IMR-90 (cell line): ENCODE results near the gene HRAS. TPM values are rescaled to one million over a fixed set of nuclear protein-coding genes. Genes with fewer than 3 reads are reported as not detected.
A peak's percentile ranks its signal among the peaks of the same experiment; 100 is the strongest.

Source experiments
- ATAC-seq: fragments of 200-7000 bp; cut with Tn5 transposase; 2 replicates; pipeline ENCODE4 v1.9.1; 2020; ENCODE audit warnings: low read depth, mild to moderate bottlenecking, moderate library complexity
- BruUV-seq: library from RNA; stranded (reverse); fragments of 400-500 nt; replicated peaks from 2 replicates; lab custom pipeline; 2021; lab: Mats Ljungman, UMichigan
- CTCF ChIA-PET: fragments of 300-600 bp; formaldehyde crosslinking; extraction: SDS; loops from one replicate; lab custom pipeline; 2021; ENCODE audit warnings: antibody characterized with exemption; lab: Yijun Ruan, JAX
- POLR2A ChIA-PET: fragments of 300-600 bp; sonication (Branson Sonifier 250); formaldehyde crosslinking; loops from one replicate; lab custom pipeline; 2022; ENCODE audit warnings: antibody characterized with exemption; ENCODE audit not compliant: unreplicated experiment; lab: Charles Lee
- DNase-seq: peaks from one replicate; pipeline ENCODE4 v3.0.0; 2013
- H2AFZ ChIP-seq: replicated peaks from 2 replicates; pipeline ENCODE3; 2013; ENCODE audit warnings: low read length, mild to moderate bottlenecking; ENCODE audit not compliant: poor library complexity
- H2AK5ac ChIP-seq: 2 replicates; pipeline ENCODE4 v1.6.1; 2013; ENCODE audit warnings: low read depth, low read length, inconsistent platforms
- H2AK9ac ChIP-seq: replicated peaks from 2 replicates; pipeline ENCODE3; 2013; ENCODE audit warnings: mild to moderate bottlenecking, low read depth, low read length, moderate library complexity; ENCODE audit not compliant: poor library complexity
- H2BK120ac ChIP-seq: 2 replicates; pipeline ENCODE4 v1.6.1; 2013; ENCODE audit warnings: low read depth, low read length, inconsistent platforms
- H2BK15ac ChIP-seq: 3 replicates; pipeline ENCODE4 v1.6.1; 2013; ENCODE audit warnings: low read depth, low read length, inconsistent platforms
- H2BK20ac ChIP-seq: 2 replicates; pipeline ENCODE4 v1.6.1; 2013; ENCODE audit warnings: low read depth, mild to moderate bottlenecking, inconsistent platforms, low read length, moderate library complexity
- H2BK5ac ChIP-seq: 2 replicates; pipeline ENCODE4 v1.6.1; 2013; ENCODE audit warnings: mild to moderate bottlenecking, low read depth, low read length, inconsistent platforms; ENCODE audit not compliant: poor library complexity, severe bottlenecking
- H3K14ac ChIP-seq: replicated peaks from 2 replicates; pipeline ENCODE4 v1.6.1; 2013; ENCODE audit warnings: low read depth, low read length, inconsistent platforms
- H3K18ac ChIP-seq: 2 replicates; pipeline ENCODE4 v1.6.1; 2013; ENCODE audit warnings: low read depth, low read length, control low read depth
- H3K23ac ChIP-seq: 2 replicates; pipeline ENCODE4 v1.6.1; 2013; ENCODE audit warnings: low read depth, low read length, inconsistent platforms
- H3K27ac ChIP-seq: 2 replicates; pipeline ENCODE4 v1.5.1; 2013; ENCODE audit warnings: mild to moderate bottlenecking, control low read depth, low read length; ENCODE audit not compliant: insufficient read depth
- H3K27me3 ChIP-seq: 2 replicates; pipeline ENCODE4 v1.6.1; 2013; ENCODE audit warnings: low read length; ENCODE audit not compliant: control insufficient read depth, insufficient read depth
- H3K36me3 ChIP-seq: 2 replicates; pipeline ENCODE4 v1.6.1; 2013; ENCODE audit warnings: low read length, mixed read lengths; ENCODE audit not compliant: control insufficient read depth, insufficient read depth
- H3K4ac ChIP-seq: 2 replicates; pipeline ENCODE4 v1.6.1; 2013; ENCODE audit warnings: low read depth, low read length, inconsistent platforms
- H3K4me1 ChIP-seq: 2 replicates; pipeline ENCODE4 v1.6.1; 2013; ENCODE audit warnings: low read length, mixed read lengths; ENCODE audit not compliant: control insufficient read depth, insufficient read depth
- H3K4me2 ChIP-seq: 2 replicates; pipeline ENCODE4 v1.6.1; 2013; ENCODE audit warnings: low read depth, mild to moderate bottlenecking, control low read depth, low read length, moderate library complexity
- H3K4me3 ChIP-seq: 2 replicates; pipeline ENCODE4 v1.5.1; 2013; ENCODE audit warnings: low read depth, mild to moderate bottlenecking, control low read depth, low read length, moderate library complexity; ENCODE audit not compliant: insufficient read depth
- H3K56ac ChIP-seq: 2 replicates; pipeline ENCODE4 v1.6.1; 2013; ENCODE audit warnings: low read length, inconsistent platforms; ENCODE audit not compliant: insufficient read depth; ENCODE audit errors: extremely low read depth
- H3K79me1 ChIP-seq, 2 experiments: 2 replicates each; pipeline ENCODE4 v1.6.1; 2013; ENCODE audit warnings: low read length in 2 of 2, inconsistent platforms in 1 of 2, low read depth in 1 of 2
- H3K9ac ChIP-seq: 2 replicates; pipeline ENCODE4 v1.6.1; 2013; ENCODE audit warnings: low read depth, low read length, control low read depth
- H3K9me1 ChIP-seq: 2 replicates; pipeline ENCODE4 v1.6.1; 2013; ENCODE audit warnings: low read length, inconsistent platforms; ENCODE audit not compliant: insufficient read depth
- H3K9me3 ChIP-seq: 2 replicates; pipeline ENCODE4 v1.6.1; 2013; ENCODE audit warnings: low read length; ENCODE audit not compliant: control insufficient read depth, insufficient read depth
- H4K20me1 ChIP-seq: 2 replicates; pipeline ENCODE4 v1.6.1; 2013; ENCODE audit warnings: low read length, inconsistent platforms; ENCODE audit not compliant: insufficient read depth
- H4K5ac ChIP-seq: 2 replicates; pipeline ENCODE4 v1.6.1; 2013; ENCODE audit warnings: mild to moderate bottlenecking, low read depth, low read length, control low read depth
- H4K8ac ChIP-seq, 2 experiments: 2 replicates each; pipeline ENCODE4 v1.6.1; 2013; ENCODE audit warnings: low read depth in 2 of 2, low read length in 2 of 2, control low read depth in 1 of 2, inconsistent platforms in 1 of 2
- H4K91ac ChIP-seq: 2 replicates; pipeline ENCODE4 v1.6.1; 2013; ENCODE audit warnings: low read depth, low read length, inconsistent platforms; ENCODE audit not compliant: insufficient read depth
- BHLHE40 ChIP-seq: fragments of 150-350 bp; IDR thresholded peaks from 2 replicates; pipeline ENCODE4 v1.6.1; 2016; ENCODE audit warnings: mild to moderate bottlenecking, low read depth, low read length
- CEBPB ChIP-seq: IDR thresholded peaks from 2 replicates; pipeline ENCODE4 v1.6.1; 2012; ENCODE audit warnings: low read depth, low read length, improper control_type of control experiment
- CHD1 ChIP-seq: IDR thresholded peaks from 2 replicates; pipeline ENCODE4 v1.6.1; 2012; ENCODE audit warnings: low read depth, low read length, improper control_type of control experiment
- MAFK ChIP-seq: IDR thresholded peaks from 2 replicates; pipeline ENCODE4 v1.6.1; 2012; ENCODE audit warnings: low read depth, low read length, improper control_type of control experiment
- MXI1 ChIP-seq: IDR thresholded peaks from 2 replicates; pipeline ENCODE4 v1.6.1; 2012; ENCODE audit warnings: low read depth, mild to moderate bottlenecking, low read length, moderate library complexity, borderline replicate concordance
- NFE2L2 ChIP-seq: fragments of 150-350 bp; IDR thresholded peaks from 2 replicates; pipeline ENCODE4 v1.6.1; 2016; ENCODE audit warnings: low read depth, mild to moderate bottlenecking, low read length
- RAD21 ChIP-seq: IDR thresholded peaks from 2 replicates; pipeline ENCODE4 v1.6.1; 2012; ENCODE audit warnings: low read length, improper control_type of control experiment
- RCOR1 ChIP-seq: IDR thresholded peaks from 2 replicates; pipeline ENCODE4 v1.6.1; 2012; ENCODE audit warnings: mild to moderate bottlenecking, low read length, improper control_type of control experiment; ENCODE audit not compliant: insufficient replicate concordance
- WGBS, 2 experiments: methylation state at CpG; one replicate each; pipeline versions ENCODE4 v1.1.5 to v1.1.7; 2013; ENCODE audit warnings: missing lambda C conversion rate in 2 of 2; ENCODE audit not compliant: insufficient read length in 1 of 2; ENCODE audit errors: extremely low coverage in 2 of 2; 5-methylcytosine and 5-hydroxymethylcytosine counted together
- dilution Hi-C: fragments of 300-500 bp; cut with HindIII; formaldehyde crosslinking; loops from one replicate; pipeline ENCODE4 v1.14.3; 2018; ENCODE audit warnings: low sequenced_read_pairs; ENCODE audit not compliant: unreplicated experiment
- in situ Hi-C: fragments of 300-500 bp; cut with MboI; formaldehyde crosslinking; loops from 3 replicates; pipeline ENCODE4 v1.14.3; 2019; ENCODE audit warnings: low sequenced_read_pairs, inconsistent platforms, mixed read lengths
- intact Hi-C: fragments of 100-400 bp; cut with micrococcal nuclease; formaldehyde crosslinking; loops from 2 replicates; pipeline ENCODE4 v1.10.0; 2022
- polyA plus RNA-seq, 3 experiments: library from polyadenylated mRNA; depleted of rRNA; stranded (reverse); fragments of >200 nt; gene quantifications; 2 replicates each; pipeline ENCODE4 v1.2.3, GENCODE V29; 2012; ENCODE audit warnings: low replicate concordance in 1 of 3
- total RNA-seq: library from RNA; depleted of rRNA; stranded (reverse); fragments of >200 nt; gene quantifications from 2 replicates; pipeline ENCODE4 v1.2.3, GENCODE V29; 2012
- TF ChIP-seq, protein P1 (sequence below): fragments of 150-350 bp; IDR thresholded peaks from 2 replicates; pipeline ENCODE4 v1.6.1; 2017; ENCODE audit warnings: mild to moderate bottlenecking, antibody characterized with exemption, low read length, low read depth
- TF ChIP-seq, protein P2 (sequence below): conservative IDR thresholded peaks from 2 replicates; pipeline ENCODE4 v1.5.1; 2012; ENCODE audit warnings: mild to moderate bottlenecking, low read depth, low read length, improper control_type of control experiment
- TF ChIP-seq, protein P3 (sequence below): fragments of 150-350 bp; IDR thresholded peaks from 2 replicates; pipeline ENCODE4 v1.6.1; 2016; ENCODE audit warnings: low read depth, mild to moderate bottlenecking, low read length, moderate library complexity, borderline replicate concordance

Gene HRAS
- total and polyA plus RNA-seq, 2 of the 4 experiments (the other 2 are of a cell fraction): 108 to 123 TPM

DNA sequence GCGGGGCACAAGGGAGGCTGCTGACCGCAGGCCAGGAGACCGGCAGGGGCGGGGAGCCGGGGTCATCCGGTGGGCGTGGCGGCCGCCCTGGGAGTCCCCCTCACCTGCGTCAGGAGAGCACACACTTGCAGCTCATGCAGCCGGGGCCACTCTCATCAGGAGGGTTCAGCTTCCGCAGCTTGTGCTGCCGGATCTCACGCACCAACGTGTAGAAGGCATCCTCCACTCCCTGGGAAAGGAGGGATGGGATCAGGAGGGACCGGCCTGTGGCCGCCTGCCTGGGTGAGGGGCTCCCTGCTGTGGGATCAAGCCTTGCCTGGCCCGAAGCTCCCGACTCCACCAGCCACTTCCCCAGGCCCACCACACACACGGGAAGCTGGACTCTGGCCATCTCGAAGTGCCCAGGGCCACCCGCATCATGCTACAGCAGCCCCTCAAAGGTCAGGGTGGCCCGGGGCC lies 2.8 kb downstream of the HRAS start (continued):
- TF ChIP-seq, protein P1, sequence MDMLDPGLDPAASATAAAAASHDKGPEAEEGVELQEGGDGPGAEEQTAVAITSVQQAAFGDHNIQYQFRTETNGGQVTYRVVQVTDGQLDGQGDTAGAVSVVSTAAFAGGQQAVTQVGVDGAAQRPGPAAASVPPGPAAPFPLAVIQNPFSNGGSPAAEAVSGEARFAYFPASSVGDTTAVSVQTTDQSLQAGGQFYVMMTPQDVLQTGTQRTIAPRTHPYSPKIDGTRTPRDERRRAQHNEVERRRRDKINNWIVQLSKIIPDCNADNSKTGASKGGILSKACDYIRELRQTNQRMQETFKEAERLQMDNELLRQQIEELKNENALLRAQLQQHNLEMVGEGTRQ: no peak
- TF ChIP-seq NFE2L2: no peak
- no peak for TF ChIP-seq CHD1
- TF ChIP-seq MAFK: no peak

GRCh38 chr11:531919-532526 lies 3.4 kb downstream of the HRAS start:
- Histone ChIP-seq H3K4me2 (no peak overlapping the region), H3K9ac (no peak overlapping the region), H2BK5ac (no peak overlapping the region), H3K4ac (no peak overlapping the region), H4K20me1 (peaks cover 24% of the 10 kb centered on the region), H2AK5ac (no peak overlapping the region), H4K5ac (no peak overlapping the region), H3K36me3 (peaks cover 24% of the 10 kb centered on the region; the same call in 1 of the 2 replicates), H3K79me1 (peaks cover 3 to 23% of the 10 kb centered on the region in 2 experiments; a peak in 3 of 4 replicates), H3K14ac (no peak overlapping the region), H2BK20ac (no peak overlapping the region), H3K23ac (no peak overlapping the region), H3K27me3 (no peaks in the 10 kb centered on the region), H2BK120ac (no peak overlapping the region), H2AFZ (no peak overlapping the region), H3K27ac (no peak overlapping the region), H3K4me1 (peaks cover 8% of the 10 kb centered on the region), H4K91ac (no peak overlapping the region), H3K4me3 (no peak overlapping the region), H3K9me1 (peaks cover 2% of the 10 kb centered on the region; the same call in 1 of the 2 replicates), H4K8ac (no peak overlapping the region), H3K18ac (no peak overlapping the region), H2BK15ac (no peak overlapping the region), H3K9me3 (no peaks in the 10 kb centered on the region), H3K56ac (no peak overlapping the region), H2AK9ac (peak overlapping the region; percentile 57)
- DNase-seq (no peak), ATAC-seq (no peak)
- in situ Hi-C loops: no loop called here
- ChIA-PET CTCF (no interaction called here), POLR2A (no interaction called here)
- intact Hi-C loops: no loop called here
- BruUV-seq: no TSS peak
- WGBS, 2 experiments: 93% methylated on average over 3 of the region's 18 CpGs; no CpG with 5 or more reads in 1 of the 2 experiments
- dilution Hi-C loops: no loop called here
- TF ChIP-seq CEBPB (no peak), BHLHE40 (no peak), RAD21 (no peak), CHD1 (no peak), RCOR1 (no peak), MXI1 (no peak)
- TF ChIP-seq, protein P2, sequence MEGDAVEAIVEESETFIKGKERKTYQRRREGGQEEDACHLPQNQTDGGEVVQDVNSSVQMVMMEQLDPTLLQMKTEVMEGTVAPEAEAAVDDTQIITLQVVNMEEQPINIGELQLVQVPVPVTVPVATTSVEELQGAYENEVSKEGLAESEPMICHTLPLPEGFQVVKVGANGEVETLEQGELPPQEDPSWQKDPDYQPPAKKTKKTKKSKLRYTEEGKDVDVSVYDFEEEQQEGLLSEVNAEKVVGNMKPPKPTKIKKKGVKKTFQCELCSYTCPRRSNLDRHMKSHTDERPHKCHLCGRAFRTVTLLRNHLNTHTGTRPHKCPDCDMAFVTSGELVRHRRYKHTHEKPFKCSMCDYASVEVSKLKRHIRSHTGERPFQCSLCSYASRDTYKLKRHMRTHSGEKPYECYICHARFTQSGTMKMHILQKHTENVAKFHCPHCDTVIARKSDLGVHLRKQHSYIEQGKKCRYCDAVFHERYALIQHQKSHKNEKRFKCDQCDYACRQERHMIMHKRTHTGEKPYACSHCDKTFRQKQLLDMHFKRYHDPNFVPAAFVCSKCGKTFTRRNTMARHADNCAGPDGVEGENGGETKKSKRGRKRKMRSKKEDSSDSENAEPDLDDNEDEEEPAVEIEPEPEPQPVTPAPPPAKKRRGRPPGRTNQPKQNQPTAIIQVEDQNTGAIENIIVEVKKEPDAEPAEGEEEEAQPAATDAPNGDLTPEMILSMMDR: no peak
- TF ChIP-seq, protein P1: no peak
- TF ChIP-seq, protein P3, sequence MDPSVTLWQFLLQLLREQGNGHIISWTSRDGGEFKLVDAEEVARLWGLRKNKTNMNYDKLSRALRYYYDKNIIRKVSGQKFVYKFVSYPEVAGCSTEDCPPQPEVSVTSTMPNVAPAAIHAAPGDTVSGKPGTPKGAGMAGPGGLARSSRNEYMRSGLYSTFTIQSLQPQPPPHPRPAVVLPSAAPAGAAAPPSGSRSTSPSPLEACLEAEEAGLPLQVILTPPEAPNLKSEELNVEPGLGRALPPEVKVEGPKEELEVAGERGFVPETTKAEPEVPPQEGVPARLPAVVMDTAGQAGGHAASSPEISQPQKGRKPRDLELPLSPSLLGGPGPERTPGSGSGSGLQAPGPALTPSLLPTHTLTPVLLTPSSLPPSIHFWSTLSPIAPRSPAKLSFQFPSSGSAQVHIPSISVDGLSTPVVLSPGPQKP: no peak
